WTC11 (cell line): Measurements from ENCODE around the gene TIPRL. TPM values are rescaled to one million over a fixed set of nuclear protein-coding genes. Genes with fewer than 3 reads are reported as not detected.

Source experiments
- ATAC-seq: fragments of 200-7000 bp; cut with Tn5 transposase; 2 replicates; pipeline ENCODE4 v1.10.0; 2021; ENCODE audit warnings: mild to moderate bottlenecking, moderate library complexity
- CTCF ChIA-PET: fragments of 300-600 bp; sonication (Branson Sonifier 250); formaldehyde crosslinking; loops from one replicate; lab custom pipeline; 2021; ENCODE audit warnings: antibody characterized with exemption; lab: Charles Lee
- POLR2A ChIA-PET: fragments of 350-600 bp; sonication (Branson Sonifier 250); formaldehyde crosslinking; loops from one replicate; lab custom pipeline; 2021; ENCODE audit warnings: antibody characterized with exemption; lab: Charles Lee
- DNase-seq: peaks from one replicate; pipeline ENCODE4 v3.0.0; 2021; ENCODE audit warnings: low spot score
- H3K27ac Mint-ChIP-seq: 2 replicates; pipeline ENCODE4 v1.8.0; 2021; ENCODE audit warnings: mixed read lengths
- H3K27me3 Mint-ChIP-seq: 2 replicates; pipeline ENCODE4 v1.8.0; 2021; ENCODE audit warnings: low read depth, mild to moderate bottlenecking, moderate library complexity, mixed read lengths
- H3K36me3 Mint-ChIP-seq: 2 replicates; pipeline ENCODE4 v1.8.0; 2021; ENCODE audit warnings: mixed read lengths
- H3K4me1 Mint-ChIP-seq: 2 replicates; pipeline ENCODE4 v1.8.0; 2022; ENCODE audit warnings: mixed read lengths
- H3K4me3 Mint-ChIP-seq: 2 replicates; pipeline ENCODE4 v1.8.0; 2021; ENCODE audit warnings: mild to moderate bottlenecking, moderate library complexity, mixed read lengths
- H3K9me3 Mint-ChIP-seq: 2 replicates; pipeline ENCODE4 v1.8.0; 2021; ENCODE audit warnings: mixed read lengths
- CBFB ChIP-seq: sonication (generic); formaldehyde crosslinking; IDR thresholded peaks from 2 replicates; pipeline ENCODE4 v1.8.1; 2022; ENCODE audit warnings: mild to moderate bottlenecking, low read depth, missing genetic modification reagents
- FOXP1 ChIP-seq: sonication (generic); formaldehyde crosslinking; IDR thresholded peaks from 2 replicates; pipeline ENCODE4 v1.8.0; 2022; ENCODE audit warnings: missing genetic modification reagents, mild to moderate bottlenecking, moderate library complexity, borderline replicate concordance
- GTF2I ChIP-seq: fragments of 250-450 bp; sonication (Bioruptor Pico); conservative IDR thresholded peaks from 2 replicates; pipeline ENCODE4 v1.4.0; 2021; ENCODE audit warnings: mild to moderate bottlenecking
- HMGA2 ChIP-seq: fragments of 250-450 bp; sonication (Bioruptor Pico); IDR thresholded peaks from 2 replicates; pipeline ENCODE4 v1.4.0; 2021; ENCODE audit warnings: mild to moderate bottlenecking, moderate library complexity
- NR2C2 ChIP-seq: sonication (generic); formaldehyde crosslinking; IDR thresholded peaks from 2 replicates; pipeline ENCODE4 v1.8.0; 2022; ENCODE audit warnings: mild to moderate bottlenecking, missing genetic modification reagents
- NR3C1 ChIP-seq: sonication (generic); formaldehyde crosslinking; conservative IDR thresholded peaks from 2 replicates; pipeline ENCODE4 v1.8.1; 2023; ENCODE audit warnings: low read depth, mild to moderate bottlenecking, missing genetic modification reagents
- RELA ChIP-seq: sonication (generic); formaldehyde crosslinking; IDR thresholded peaks from 2 replicates; pipeline ENCODE4 v1.8.1; 2022; ENCODE audit warnings: missing genetic modification reagents, mild to moderate bottlenecking, borderline replicate concordance
- TEAD4 ChIP-seq: sonication (generic); formaldehyde crosslinking; IDR thresholded peaks from 2 replicates; pipeline ENCODE4 v1.8.0; 2022; ENCODE audit warnings: mild to moderate bottlenecking, missing genetic modification reagents
- ZNF263 ChIP-seq: sonication (generic); formaldehyde crosslinking; IDR thresholded peaks from 2 replicates; pipeline ENCODE4 v1.8.1; 2022; ENCODE audit warnings: low read depth, mild to moderate bottlenecking, moderate library complexity, missing genetic modification reagents
- ZNF416 ChIP-seq: fragments of 250-450 bp; sonication (Bioruptor Pico); IDR thresholded peaks from 2 replicates; pipeline ENCODE4 v1.9.0; 2021; ENCODE audit warnings: mild to moderate bottlenecking, inconsistent platforms
- ZNF423 ChIP-seq: fragments of 250-450 bp; sonication (Bioruptor Pico); IDR thresholded peaks from 2 replicates; pipeline ENCODE4 v2.1.2; 2022; ENCODE audit warnings: mild to moderate bottlenecking, moderate library complexity
- total RNA-seq: library from RNA; stranded (reverse); gene quantifications from 3 replicates; pipeline ENCODE4 v1.2.3, GENCODE V29; 2021
- TF ChIP-seq, protein P1 (sequence below): sonication (generic); formaldehyde crosslinking; IDR thresholded peaks from 2 replicates; pipeline ENCODE4 v1.8.0; 2022; ENCODE audit warnings: missing genetic modification reagents
- TF ChIP-seq, protein P2 (sequence below): sonication (generic); formaldehyde crosslinking; IDR thresholded peaks from 2 replicates; pipeline ENCODE4 v1.8.1; 2022; ENCODE audit warnings: mild to moderate bottlenecking, missing genetic modification reagents, moderate library complexity, borderline replicate concordance
- TF ChIP-seq, protein P3 (sequence below): sonication (generic); formaldehyde crosslinking; IDR thresholded peaks from 2 replicates; pipeline ENCODE4 v1.8.1; 2022; ENCODE audit warnings: mild to moderate bottlenecking, moderate library complexity, missing genetic modification reagents

Gene TIPRL
- total RNA-seq, 1 experiment from 2014 or later, result 25.3 TPM

DNA sequence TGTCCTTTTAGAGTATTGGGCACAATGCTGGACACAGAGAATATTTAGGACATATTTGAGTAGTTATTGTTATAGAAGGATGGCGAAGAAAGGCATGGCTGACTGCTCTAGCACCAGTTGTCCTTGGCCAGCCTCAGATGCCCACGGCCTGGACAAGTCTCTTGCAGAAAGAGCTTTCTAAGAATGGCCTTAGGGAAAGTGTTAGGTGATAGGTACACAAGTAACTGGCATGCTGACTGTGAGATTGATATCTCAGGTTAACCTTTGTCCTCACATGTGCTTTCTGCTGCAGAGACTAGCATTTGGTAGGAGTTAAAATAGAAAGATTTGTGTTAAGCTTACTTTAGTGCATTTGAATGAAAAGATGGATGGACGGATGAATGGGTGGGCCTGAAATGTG, 57.2 kb downstream of the TIPRL start:
- Mint-ChIP-seq H3K4me1 (no peaks in the 10 kb centered on the region), H3K36me3 (peaks cover 30% of the 10 kb centered on the region)
- CTCF ChIA-PET, result interaction anchor here (0.5 to 2.3 kb wide), 53 partner anchors 8 to 519 kb away, joined by 3 to 39 read pairs (median 4); partner anchors contain the start of genes GPR161, SFT2D2, TBX19 and TIPRL

DNA sequence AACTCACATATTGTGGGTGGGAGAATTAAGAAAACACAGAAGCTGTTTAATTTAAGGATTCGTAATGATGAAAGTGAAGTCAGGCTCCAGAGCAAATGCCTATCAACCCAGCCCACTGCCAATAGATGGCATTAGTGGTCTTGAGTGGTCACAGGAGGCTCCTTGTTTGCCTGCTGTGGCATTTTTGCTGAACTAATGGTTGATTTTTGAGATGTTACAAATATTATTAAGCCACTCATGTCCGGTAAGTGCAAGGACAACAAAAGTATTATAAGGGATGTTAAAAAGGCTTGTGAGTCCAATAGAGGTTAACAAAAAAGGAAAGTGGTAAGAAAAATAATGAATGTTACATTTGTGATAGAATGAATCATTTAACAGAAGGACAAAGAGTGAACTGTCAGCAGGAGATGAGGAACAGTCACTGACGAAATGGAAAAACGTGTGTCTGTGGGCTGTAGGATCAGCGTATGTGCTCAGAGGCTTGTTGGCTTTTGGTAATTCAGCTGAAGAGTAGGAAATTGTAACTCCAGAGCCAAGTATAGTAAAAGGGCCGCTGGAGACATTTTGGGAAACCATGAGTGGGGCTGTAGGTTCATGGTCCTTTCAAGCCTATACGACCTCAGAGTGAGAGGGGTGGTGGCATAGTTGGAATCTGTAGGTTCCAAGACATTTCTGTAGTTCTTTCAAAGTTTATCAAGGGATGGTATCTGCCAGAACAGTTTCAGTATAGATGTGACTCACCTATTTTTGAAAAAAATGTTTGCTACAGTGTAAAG, 58.3 kb downstream of the TIPRL start:
- TF ChIP-seq GTF2I (CRISPR knock-in tag) (no peak), NR3C1 (CRISPR knock-in tag) (no peak), ZNF263 (CRISPR knock-in tag) (no peak), TEAD4 (CRISPR knock-in tag) (no peak), ZNF416 (no peak), RELA (no peak)
- Mint-ChIP-seq H3K9me3 (no peaks in the 10 kb centered on the region), H3K27ac (no peak overlapping the region), H3K27me3 (no peaks in the 10 kb centered on the region), H3K36me3 (peaks cover 34% of the 10 kb centered on the region), H3K4me3 (no peak overlapping the region), H3K4me1 (no peaks in the 10 kb centered on the region)
- DNase-seq (no peak), ATAC-seq (no peak)
- POLR2A ChIA-PET, result no interaction called here
- CTCF ChIA-PET, result no interaction called here

More for the DNA sequence above, 57.2 kb downstream of the TIPRL start:
- TF ChIP-seq FOXP1 (CRISPR knock-in tag), result no peak
- TF ChIP-seq NR2C2 (CRISPR knock-in tag), result no peak
- TF ChIP-seq, protein P1, sequence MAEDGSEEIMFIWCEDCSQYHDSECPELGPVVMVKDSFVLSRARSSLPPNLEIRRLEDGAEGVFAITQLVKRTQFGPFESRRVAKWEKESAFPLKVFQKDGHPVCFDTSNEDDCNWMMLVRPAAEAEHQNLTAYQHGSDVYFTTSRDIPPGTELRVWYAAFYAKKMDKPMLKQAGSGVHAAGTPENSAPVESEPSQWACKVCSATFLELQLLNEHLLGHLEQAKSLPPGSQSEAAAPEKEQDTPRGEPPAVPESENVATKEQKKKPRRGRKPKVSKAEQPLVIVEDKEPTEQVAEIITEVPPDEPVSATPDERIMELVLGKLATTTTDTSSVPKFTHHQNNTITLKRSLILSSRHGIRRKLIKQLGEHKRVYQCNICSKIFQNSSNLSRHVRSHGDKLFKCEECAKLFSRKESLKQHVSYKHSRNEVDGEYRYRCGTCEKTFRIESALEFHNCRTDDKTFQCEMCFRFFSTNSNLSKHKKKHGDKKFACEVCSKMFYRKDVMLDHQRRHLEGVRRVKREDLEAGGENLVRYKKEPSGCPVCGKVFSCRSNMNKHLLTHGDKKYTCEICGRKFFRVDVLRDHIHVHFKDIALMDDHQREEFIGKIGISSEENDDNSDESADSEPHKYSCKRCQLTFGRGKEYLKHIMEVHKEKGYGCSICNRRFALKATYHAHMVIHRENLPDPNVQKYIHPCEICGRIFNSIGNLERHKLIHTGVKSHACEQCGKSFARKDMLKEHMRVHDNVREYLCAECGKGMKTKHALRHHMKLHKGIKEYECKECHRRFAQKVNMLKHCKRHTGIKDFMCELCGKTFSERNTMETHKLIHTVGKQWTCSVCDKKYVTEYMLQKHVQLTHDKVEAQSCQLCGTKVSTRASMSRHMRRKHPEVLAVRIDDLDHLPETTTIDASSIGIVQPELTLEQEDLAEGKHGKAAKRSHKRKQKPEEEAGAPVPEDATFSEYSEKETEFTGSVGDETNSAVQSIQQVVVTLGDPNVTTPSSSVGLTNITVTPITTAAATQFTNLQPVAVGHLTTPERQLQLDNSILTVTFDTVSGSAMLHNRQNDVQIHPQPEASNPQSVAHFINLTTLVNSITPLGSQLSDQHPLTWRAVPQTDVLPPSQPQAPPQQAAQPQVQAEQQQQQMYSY (CRISPR knock-in tag), result no peak
- TF ChIP-seq, all 79 proteins: peak for 0
- Mint-ChIP-seq H3K9me3 (no peaks in the 10 kb centered on the region), H3K27me3 (no peaks in the 10 kb centered on the region), H3K27ac (no peak overlapping the region), H3K4me3 (no peak overlapping the region)
- ATAC-seq (no peak), DNase-seq (no peak)
- POLR2A ChIA-PET, result interaction anchor here (2.0 kb wide), 1 partner anchor 10 kb away, joined by 7 read pairs; the partner anchor contains the start of gene SFT2D2

DNA sequence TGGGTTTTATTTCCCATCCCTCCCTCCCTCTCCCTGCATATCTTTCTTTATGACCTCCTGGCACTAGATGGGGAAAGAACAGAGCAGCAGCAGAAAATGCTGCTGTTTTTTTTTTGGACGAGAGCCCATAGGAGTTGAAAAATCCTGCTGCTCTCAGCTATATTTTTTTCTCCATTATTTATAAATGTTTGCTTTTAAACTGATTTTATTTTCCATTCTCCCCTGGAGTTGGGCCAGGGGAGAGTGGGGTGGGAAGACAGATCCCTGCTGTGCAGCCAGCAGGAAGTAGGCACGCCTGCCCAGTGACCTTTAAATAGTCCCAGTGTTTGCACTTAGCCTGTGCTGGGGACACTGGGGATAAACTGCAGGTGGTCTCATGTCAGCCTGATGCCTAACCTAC, 64.4 kb downstream of the TIPRL start:
- ChIA-PET POLR2A (no interaction called here), CTCF (interaction anchor here (1.0 kb wide), 2 partner anchors 8 to 100 kb away, joined by 3 to 4 read pairs; no protein-coding TSS in a partner anchor)
- Mint-ChIP-seq H3K4me3 (no peak overlapping the region), H3K27ac (no peak overlapping the region), H3K9me3 (no peaks in the 10 kb centered on the region), H3K27me3 (no peaks in the 10 kb centered on the region), H3K36me3 (peaks cover 52% of the 10 kb centered on the region), H3K4me1 (peaks cover 8% of the 10 kb centered on the region)
- ATAC-seq (no peak), DNase-seq (no peak)
- TF ChIP-seq, protein P2, sequence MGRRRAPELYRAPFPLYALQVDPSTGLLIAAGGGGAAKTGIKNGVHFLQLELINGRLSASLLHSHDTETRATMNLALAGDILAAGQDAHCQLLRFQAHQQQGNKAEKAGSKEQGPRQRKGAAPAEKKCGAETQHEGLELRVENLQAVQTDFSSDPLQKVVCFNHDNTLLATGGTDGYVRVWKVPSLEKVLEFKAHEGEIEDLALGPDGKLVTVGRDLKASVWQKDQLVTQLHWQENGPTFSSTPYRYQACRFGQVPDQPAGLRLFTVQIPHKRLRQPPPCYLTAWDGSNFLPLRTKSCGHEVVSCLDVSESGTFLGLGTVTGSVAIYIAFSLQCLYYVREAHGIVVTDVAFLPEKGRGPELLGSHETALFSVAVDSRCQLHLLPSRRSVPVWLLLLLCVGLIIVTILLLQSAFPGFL (CRISPR knock-in tag), result no peak
- TF ChIP-seq HMGA2 (CRISPR knock-in tag) (no peak), ZNF423 (CRISPR knock-in tag) (peak; percentile 62; the same call in 1 of the 2 replicates), CBFB (CRISPR knock-in tag) (no peak)

DNA sequence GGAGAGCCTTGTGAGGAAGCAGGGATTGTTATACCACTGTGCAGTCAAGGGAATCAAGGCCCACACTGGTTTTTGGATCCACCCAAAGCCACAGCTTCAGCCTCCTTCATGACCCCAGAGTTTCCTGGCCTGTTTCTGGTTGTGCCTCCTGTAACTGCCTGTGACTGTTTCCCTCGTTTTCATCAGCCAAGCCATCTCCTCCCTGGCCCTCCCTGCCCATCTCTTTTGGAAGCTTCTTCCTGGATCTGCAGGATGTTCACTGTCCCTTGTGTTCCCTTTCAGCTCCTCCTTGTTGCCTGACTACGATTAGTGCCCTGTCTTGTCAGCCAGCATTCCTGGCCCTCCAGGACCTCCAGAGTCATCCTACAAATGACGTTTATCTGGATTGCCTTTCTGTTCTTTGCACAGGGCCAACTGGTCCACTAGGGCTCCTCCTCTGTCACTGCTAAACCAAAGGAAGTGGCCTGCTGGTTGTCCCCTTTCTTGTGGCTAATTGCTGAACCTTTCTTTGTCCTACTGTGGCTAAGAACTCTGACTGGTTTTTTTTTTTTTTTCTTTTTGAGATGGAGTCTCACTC, 65.0 kb downstream of the TIPRL start:
- H3K9me3 Mint-ChIP-seq, result no peaks in the 10 kb centered on the region
- 0 out of 2 replicates have a peak overlapping the region, but pooled peaks have one; percentile 28 for H3K27ac Mint-ChIP-seq
- no peaks in the 10 kb centered on the region for H3K27me3 Mint-ChIP-seq
- no peak overlapping the region for H3K4me3 Mint-ChIP-seq
- DNase-seq (no peak), ATAC-seq (no peak)
- TF ChIP-seq, protein P3, sequence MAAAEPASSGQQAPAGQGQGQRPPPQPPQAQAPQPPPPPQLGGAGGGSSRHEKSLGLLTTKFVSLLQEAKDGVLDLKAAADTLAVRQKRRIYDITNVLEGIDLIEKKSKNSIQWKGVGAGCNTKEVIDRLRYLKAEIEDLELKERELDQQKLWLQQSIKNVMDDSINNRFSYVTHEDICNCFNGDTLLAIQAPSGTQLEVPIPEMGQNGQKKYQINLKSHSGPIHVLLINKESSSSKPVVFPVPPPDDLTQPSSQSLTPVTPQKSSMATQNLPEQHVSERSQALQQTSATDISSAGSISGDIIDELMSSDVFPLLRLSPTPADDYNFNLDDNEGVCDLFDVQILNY (CRISPR knock-in tag), result no peak
- POLR2A ChIA-PET, result no interaction called here
- peaks cover 8% of the 10 kb centered on the region for H3K4me1 Mint-ChIP-seq
- CTCF ChIA-PET, result interaction anchor here (1.0 kb wide), 1 partner anchor 8 kb away, joined by 4 read pairs; no protein-coding TSS in a partner anchor
- H3K36me3 Mint-ChIP-seq, result peaks cover 51% of the 10 kb centered on the region
